HG02678 (cell line): ENCODE data around the gene MADCAM1.

ENCODE experiments used
- ATAC-seq: cut with Tn5 transposase; IDR thresholded peaks from one replicate; pipeline ENCODE4 v1.9.1; 2021; ENCODE audit warnings: mild to moderate bottlenecking, moderate library complexity; ENCODE audit not compliant: unreplicated experiment

The MADCAM1 gene

GRCh38 chr19:547836-548720 is 51.8 kb downstream of the MADCAM1 start:
- ATAC-seq = no peak

- no peak for ATAC-seq
These were observed 52.9 kb downstream of the MADCAM1 start for GRCh38 chr19:548886-549830.

- no peak for ATAC-seq
These were observed 58.5 kb downstream of the MADCAM1 start for GRCh38 chr19:554817-555216.
